ENCODE measurements around the gene C1orf141. TPM values are rescaled to one million over a fixed set of nuclear protein-coding genes. Genes with fewer than 3 reads are reported as not detected.

Gene C1orf141
- total RNA-seq, 3 donors from 2014 or later: not detected

DNA sequence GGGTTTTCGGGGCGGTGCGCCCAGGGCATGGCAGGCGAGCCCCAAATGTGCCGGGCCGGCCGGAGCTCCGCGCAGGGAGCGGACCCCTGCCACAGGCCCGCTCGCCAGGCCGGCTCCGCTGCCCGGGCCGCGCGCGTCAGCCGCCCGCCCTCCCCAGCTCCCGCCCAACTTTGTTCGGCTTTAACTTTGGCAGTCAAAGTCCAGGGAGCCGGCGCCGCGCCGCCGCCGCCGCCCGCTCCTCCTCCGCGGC, 81.3 kb downstream of the C1orf141 start:
- H3K36me3 ChIP-seq: no peaks in the 10 kb centered on the region
- intact Hi-C loops (cut with DNase I; ENCODE audit: low total_unique reads): no loop called here
- peak overlapping the region; percentile 83 to 87 (median 87) for H3K4me3 ChIP-seq
- peak; percentile 29 to 56 for DNase-seq (ENCODE audit: low spot score in 2 of 2)
- H3K9me3 ChIP-seq: no peaks in the 10 kb centered on the region
- H3K27ac ChIP-seq: peak overlapping the region; percentile 93 to 94
- TF ChIP-seq POLR2A (IDR thresholded peaks at IDR 0.05) (no peak), POLR2AphosphoS5 (IDR thresholded peaks at IDR 0.05) (no peak)
- TF ChIP-seq, protein P1, sequence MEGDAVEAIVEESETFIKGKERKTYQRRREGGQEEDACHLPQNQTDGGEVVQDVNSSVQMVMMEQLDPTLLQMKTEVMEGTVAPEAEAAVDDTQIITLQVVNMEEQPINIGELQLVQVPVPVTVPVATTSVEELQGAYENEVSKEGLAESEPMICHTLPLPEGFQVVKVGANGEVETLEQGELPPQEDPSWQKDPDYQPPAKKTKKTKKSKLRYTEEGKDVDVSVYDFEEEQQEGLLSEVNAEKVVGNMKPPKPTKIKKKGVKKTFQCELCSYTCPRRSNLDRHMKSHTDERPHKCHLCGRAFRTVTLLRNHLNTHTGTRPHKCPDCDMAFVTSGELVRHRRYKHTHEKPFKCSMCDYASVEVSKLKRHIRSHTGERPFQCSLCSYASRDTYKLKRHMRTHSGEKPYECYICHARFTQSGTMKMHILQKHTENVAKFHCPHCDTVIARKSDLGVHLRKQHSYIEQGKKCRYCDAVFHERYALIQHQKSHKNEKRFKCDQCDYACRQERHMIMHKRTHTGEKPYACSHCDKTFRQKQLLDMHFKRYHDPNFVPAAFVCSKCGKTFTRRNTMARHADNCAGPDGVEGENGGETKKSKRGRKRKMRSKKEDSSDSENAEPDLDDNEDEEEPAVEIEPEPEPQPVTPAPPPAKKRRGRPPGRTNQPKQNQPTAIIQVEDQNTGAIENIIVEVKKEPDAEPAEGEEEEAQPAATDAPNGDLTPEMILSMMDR (IDR thresholded peaks at IDR 0.05): no peak
- peaks cover 0 to 7% of the 10 kb centered on the region in 2 donors for H3K4me1 ChIP-seq
- no peaks in the 10 kb centered on the region for H3K27me3 ChIP-seq

DNA sequence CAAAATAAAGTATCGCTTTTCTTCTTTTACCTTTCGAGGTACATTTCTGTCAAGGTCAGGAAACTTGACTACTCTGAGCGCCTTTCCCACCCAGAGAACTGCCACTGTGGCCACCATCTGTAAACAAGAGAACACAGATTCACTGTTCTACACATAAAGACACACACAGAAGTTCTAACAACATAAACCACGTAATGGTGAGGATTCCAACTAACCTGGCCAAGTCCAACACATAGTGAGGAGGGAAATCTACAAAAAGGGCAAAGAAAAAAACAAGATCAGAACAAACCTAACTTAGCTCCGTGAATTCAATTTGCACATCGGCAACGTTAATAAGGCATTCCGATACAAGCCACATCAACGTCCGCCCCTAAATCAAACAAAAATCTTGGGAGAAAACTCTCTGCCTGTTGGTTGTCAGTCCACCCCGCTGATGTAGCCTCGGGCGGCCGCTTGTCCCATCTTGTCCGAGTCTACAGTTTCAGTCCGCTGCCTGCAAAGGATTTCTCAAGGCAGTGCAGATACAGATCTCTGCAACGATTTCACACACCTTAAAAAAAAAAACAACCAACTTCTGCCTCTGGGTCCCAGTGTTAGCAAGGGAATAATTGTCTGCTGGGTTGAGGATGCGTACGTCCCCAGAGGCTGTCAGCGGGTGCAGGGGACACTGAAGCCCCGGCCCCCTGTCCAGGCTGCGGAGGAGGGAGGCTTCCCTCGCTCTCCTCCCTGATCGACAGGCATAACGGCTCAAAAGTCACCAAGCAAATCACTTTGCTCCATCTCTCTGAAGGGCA, 81.8 kb downstream of the C1orf141 start:
- peak; percentile 57 to 67 for DNase-seq (ENCODE audit: low spot score in 2 of 2)
- TF ChIP-seq POLR2AphosphoS5 (IDR thresholded peaks at IDR 0.05) (no peak), POLR2A (IDR thresholded peaks at IDR 0.05) (no peak)
- TF ChIP-seq, protein P1 (IDR thresholded peaks at IDR 0.05): no peak
- H3K27me3 ChIP-seq: no peaks in the 10 kb centered on the region
- no peaks in the 10 kb centered on the region for H3K9me3 ChIP-seq
- peak overlapping the region; percentile 83 to 87 (median 87) for H3K4me3 ChIP-seq
- no peaks in the 10 kb centered on the region for H3K36me3 ChIP-seq
- peaks cover 0 to 7% of the 10 kb centered on the region in 2 donors for H3K4me1 ChIP-seq
- intact Hi-C loops (cut with DNase I; ENCODE audit: low total_unique reads): no loop called here
- H3K27ac ChIP-seq: peak overlapping the region; percentile 93 to 94

DNA sequence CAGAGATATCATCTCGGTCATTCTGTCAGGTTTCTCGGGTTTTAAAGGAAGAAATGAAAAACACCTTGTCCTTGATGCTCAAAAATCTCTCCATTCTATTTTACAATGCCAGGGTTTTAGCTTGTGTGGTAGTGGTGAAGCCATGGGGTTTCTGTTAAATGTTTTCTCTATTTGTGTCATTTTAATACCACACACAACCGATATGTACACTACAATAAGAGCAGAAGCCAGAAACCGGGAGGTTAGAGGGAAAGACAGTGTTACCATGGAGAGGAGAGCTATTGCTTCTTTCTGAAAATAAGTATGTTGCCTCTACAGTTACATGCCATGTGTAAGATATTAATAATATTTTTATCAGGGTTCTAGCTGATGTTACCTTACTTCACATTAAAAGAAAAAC, 83.6 kb downstream of the C1orf141 start:
- Histone ChIP-seq H3K27ac (no peak overlapping the region), H3K4me3 (no peak overlapping the region), H3K36me3 (no peaks in the 10 kb centered on the region), H3K4me1 (peaks cover 0 to 7% of the 10 kb centered on the region in 2 donors), H3K27me3 (no peaks in the 10 kb centered on the region), H3K9me3 (no peaks in the 10 kb centered on the region)
- TF ChIP-seq, protein P1 (IDR thresholded peaks at IDR 0.05): no peak
- no peak for TF ChIP-seq POLR2A (IDR thresholded peaks at IDR 0.05)
- TF ChIP-seq POLR2AphosphoS5 (IDR thresholded peaks at IDR 0.05): no peak
- DNase-seq (ENCODE audit: low spot score in 2 of 2): no peak
- intact Hi-C loops (cut with DNase I; ENCODE audit: low total_unique reads): no loop called here

DNA sequence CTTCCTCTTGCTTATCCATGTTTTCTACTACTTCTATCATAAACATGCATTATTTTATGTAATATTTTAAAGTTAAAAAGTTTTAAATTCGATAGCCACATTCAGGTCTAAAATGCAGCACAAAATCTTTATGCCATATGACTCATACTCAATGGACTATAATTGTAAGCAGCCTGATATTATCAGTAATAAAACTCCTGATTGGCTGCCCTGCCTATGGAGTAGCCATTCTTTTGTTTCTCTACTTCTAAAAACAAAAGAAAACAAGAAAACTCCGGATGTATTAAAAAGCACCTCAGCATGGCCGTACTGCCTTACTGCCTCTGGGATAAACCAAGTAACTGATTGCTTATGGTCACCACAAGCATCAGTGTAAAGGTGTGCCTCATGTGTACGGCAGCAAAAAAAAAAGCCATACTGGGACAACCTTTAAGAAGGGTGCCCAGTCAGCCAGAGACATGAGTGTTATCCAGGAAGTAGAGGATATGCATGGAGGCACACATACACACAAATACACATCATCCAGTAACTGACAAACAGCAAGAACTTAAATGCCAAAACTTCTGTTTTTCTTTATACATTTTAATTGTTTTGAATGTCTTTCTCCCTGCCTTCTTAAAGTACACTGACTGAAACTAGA, 90.0 kb downstream of the C1orf141 start:
- TF ChIP-seq, protein P1 (IDR thresholded peaks at IDR 0.05): no peak
- no peak for TF ChIP-seq POLR2A (IDR thresholded peaks at IDR 0.05)
- TF ChIP-seq POLR2AphosphoS5 (IDR thresholded peaks at IDR 0.05): no peak
- Histone ChIP-seq H3K36me3 (no peaks in the 10 kb centered on the region), H3K27me3 (no peaks in the 10 kb centered on the region), H3K4me3 (no peak overlapping the region), H3K4me1 (no peaks in the 10 kb centered on the region), H3K9me3 (no peaks in the 10 kb centered on the region), H3K27ac (no peak overlapping the region)
- no peak for DNase-seq (ENCODE audit: low spot score in 2 of 2)
- intact Hi-C loops (cut with DNase I; ENCODE audit: low total_unique reads): no loop called here

DNA sequence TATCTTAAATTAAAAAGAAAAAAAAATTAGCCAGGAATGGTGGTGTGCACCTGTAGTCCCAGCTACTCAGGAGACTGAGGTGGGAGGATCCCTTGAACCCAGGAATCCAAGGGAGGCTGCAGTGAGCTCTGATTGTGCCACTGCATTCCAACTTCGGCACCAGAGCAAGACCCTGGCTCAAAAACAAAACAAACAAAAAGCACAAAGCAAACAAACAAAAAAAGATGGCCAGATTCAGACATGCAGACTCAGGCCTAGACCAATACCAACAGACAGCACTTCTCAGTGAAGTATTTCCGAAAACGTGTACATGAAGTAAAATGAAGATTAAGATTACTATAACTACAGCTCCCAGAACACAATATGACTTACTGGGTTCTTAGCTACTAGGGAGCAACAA, 91.4 kb downstream of the C1orf141 start:
- intact Hi-C loops (cut with DNase I; ENCODE audit: low total_unique reads): no loop called here
- DNase-seq (ENCODE audit: low spot score in 2 of 2): no peak
- no peak for TF ChIP-seq POLR2AphosphoS5 (IDR thresholded peaks at IDR 0.05)
- TF ChIP-seq, protein P1 (IDR thresholded peaks at IDR 0.05): no peak
- TF ChIP-seq POLR2A (IDR thresholded peaks at IDR 0.05): no peak
- Histone ChIP-seq H3K27me3 (no peaks in the 10 kb centered on the region), H3K4me3 (no peak overlapping the region), H3K27ac (no peak overlapping the region), H3K4me1 (no peaks in the 10 kb centered on the region), H3K9me3 (no peaks in the 10 kb centered on the region), H3K36me3 (no peaks in the 10 kb centered on the region)
